OCI-LY7 (cell line): ENCODE measurements around the gene NXN.

Experiments
- EZH2phosphoT487 ChIP-seq: fragments of 200-600 bp; sonication (generic); IDR thresholded peaks from 2 replicates; pipeline ENCODE4 v1.6.1; 2018; ENCODE audit warnings: low read depth, borderline replicate concordance, mild to moderate bottlenecking, mixed run types, antibody characterized with exemption, low read length, moderate library complexity, mixed read lengths
- TF ChIP-seq, protein P1 (sequence below): fragments of 200-600 bp; sonication (generic); conservative IDR thresholded peaks from 2 replicates; pipeline ENCODE4 v1.5.1; 2014; ENCODE audit warnings: mild to moderate bottlenecking, antibody characterized with exemption, low read length, moderate library complexity, mixed read lengths

DNA sequence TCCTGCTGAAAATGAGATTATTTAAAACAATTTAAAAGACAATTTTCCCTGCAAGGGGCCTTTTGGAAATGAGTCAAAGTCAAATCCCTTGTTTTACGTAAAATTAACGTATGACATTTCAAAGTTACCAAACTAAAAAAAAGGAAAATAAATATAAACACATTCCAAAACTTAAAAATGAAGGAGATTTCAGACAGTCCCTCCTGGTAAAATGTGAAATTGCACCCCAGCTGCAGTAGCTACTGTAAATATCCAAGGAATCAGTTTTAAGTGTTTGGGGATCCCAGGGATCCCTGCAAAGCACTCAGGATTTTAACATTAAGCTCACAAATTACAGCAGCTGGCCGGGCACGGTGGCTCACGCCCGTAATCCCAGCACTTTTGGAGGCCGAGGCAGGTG lies 63.3 kb downstream of the NXN start:
- TF ChIP-seq, protein P1, sequence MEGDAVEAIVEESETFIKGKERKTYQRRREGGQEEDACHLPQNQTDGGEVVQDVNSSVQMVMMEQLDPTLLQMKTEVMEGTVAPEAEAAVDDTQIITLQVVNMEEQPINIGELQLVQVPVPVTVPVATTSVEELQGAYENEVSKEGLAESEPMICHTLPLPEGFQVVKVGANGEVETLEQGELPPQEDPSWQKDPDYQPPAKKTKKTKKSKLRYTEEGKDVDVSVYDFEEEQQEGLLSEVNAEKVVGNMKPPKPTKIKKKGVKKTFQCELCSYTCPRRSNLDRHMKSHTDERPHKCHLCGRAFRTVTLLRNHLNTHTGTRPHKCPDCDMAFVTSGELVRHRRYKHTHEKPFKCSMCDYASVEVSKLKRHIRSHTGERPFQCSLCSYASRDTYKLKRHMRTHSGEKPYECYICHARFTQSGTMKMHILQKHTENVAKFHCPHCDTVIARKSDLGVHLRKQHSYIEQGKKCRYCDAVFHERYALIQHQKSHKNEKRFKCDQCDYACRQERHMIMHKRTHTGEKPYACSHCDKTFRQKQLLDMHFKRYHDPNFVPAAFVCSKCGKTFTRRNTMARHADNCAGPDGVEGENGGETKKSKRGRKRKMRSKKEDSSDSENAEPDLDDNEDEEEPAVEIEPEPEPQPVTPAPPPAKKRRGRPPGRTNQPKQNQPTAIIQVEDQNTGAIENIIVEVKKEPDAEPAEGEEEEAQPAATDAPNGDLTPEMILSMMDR: no peak
- no peak for TF ChIP-seq EZH2phosphoT487
